A673 (cell line): ENCODE measurements around the gene ITPR2. TPM values are rescaled to one million over a fixed set of nuclear protein-coding genes. Genes with fewer than 3 reads are reported as not detected.

Source experiments
- BruUV-seq: library from RNA; stranded (reverse); fragments of 400-500 nt; replicated peaks from 2 replicates; lab custom pipeline; 2021; lab: Mats Ljungman, UMichigan
- CTCF ChIA-PET: fragments of 300-600 bp; sonication (Branson Sonifier 250); formaldehyde crosslinking; loops from one replicate; lab custom pipeline; 2022; ENCODE audit warnings: antibody characterized with exemption; lab: Charles Lee
- POLR2A ChIA-PET: fragments of 300-600 bp; sonication (Branson Sonifier 250); formaldehyde crosslinking; loops from one replicate; lab custom pipeline; 2022; ENCODE audit warnings: antibody characterized with exemption; ENCODE audit not compliant: low non-redundant PET; lab: Charles Lee
- DNase-seq: peaks from one replicate; pipeline ENCODE4 v3.0.0-alpha.2; 2015; ENCODE audit warnings: low spot score
- H3K27ac ChIP-seq: fragments of 200-600 bp; sonication (generic); 2 replicates; pipeline ENCODE4 v1.5.1; 2016; ENCODE audit warnings: mixed run types, low read depth, mild to moderate bottlenecking, mixed read lengths, antibody characterized with exemption, low read length; ENCODE audit not compliant: poor library complexity, severe bottlenecking
- H3K27me3 ChIP-seq: fragments of 200-600 bp; sonication (generic); replicated peaks from 2 replicates; pipeline ENCODE4 v1.6.1; 2017; ENCODE audit warnings: mixed run types, low read depth, mild to moderate bottlenecking, mixed read lengths, antibody characterized with exemption, low read length; ENCODE audit not compliant: insufficient read depth, poor library complexity
- H3K36me3 ChIP-seq: fragments of 200-600 bp; sonication (generic); 2 replicates; pipeline ENCODE4 v1.6.1; 2016; ENCODE audit warnings: mixed run types, mild to moderate bottlenecking, mixed read lengths, antibody characterized with exemption, low read length; ENCODE audit not compliant: insufficient read depth, poor library complexity, severe bottlenecking
- H3K4me1 ChIP-seq: fragments of 200-600 bp; sonication (generic); 2 replicates; pipeline ENCODE4 v1.6.1; 2017; ENCODE audit warnings: mixed run types, mild to moderate bottlenecking, mixed read lengths, antibody characterized with exemption, low read length; ENCODE audit not compliant: insufficient read depth, poor library complexity, severe bottlenecking
- H3K4me3 ChIP-seq: fragments of 200-600 bp; sonication (generic); 2 replicates; pipeline ENCODE4 v1.5.1; 2016; ENCODE audit warnings: low read depth, mixed run types, mild to moderate bottlenecking, mixed read lengths, low read length; ENCODE audit not compliant: poor library complexity, severe bottlenecking
- H3K9me3 ChIP-seq: fragments of 200-600 bp; sonication (generic); 2 replicates; pipeline ENCODE4 v1.6.1; 2016; ENCODE audit warnings: mixed run types, low read depth, mild to moderate bottlenecking, mixed read lengths, antibody characterized with exemption, low read length; ENCODE audit not compliant: poor library complexity, severe bottlenecking
- EZH2 ChIP-seq: fragments of 200-600 bp; sonication (generic); IDR thresholded peaks from 2 replicates; pipeline ENCODE4 v1.6.1; 2017; ENCODE audit warnings: borderline replicate concordance, low read depth, mild to moderate bottlenecking, mixed read lengths, antibody characterized with exemption, low read length; ENCODE audit not compliant: poor library complexity, severe bottlenecking
- intact Hi-C: fragments of 100-400 bp; cut with micrococcal nuclease; formaldehyde crosslinking; loops from one replicate; pipeline ENCODE4 v1.10.0; 2022; ENCODE audit not compliant: unreplicated experiment
- total RNA-seq: library from RNA; stranded (reverse); gene quantifications from 2 replicates; pipeline ENCODE4 v1.2.3, GENCODE V29; 2021
- TF ChIP-seq, protein P1 (sequence below): fragments of 300-800, 200-600 bp; sonication (generic); conservative IDR thresholded peaks from 2 replicates; pipeline ENCODE4 v1.5.1; 2017; ENCODE audit warnings: low read depth, mild to moderate bottlenecking, antibody characterized with exemption, low read length, moderate library complexity, mixed read lengths

The ITPR2 gene
- total RNA-seq, 1 experiment from 2014 or later = 22.6 TPM

DNA sequence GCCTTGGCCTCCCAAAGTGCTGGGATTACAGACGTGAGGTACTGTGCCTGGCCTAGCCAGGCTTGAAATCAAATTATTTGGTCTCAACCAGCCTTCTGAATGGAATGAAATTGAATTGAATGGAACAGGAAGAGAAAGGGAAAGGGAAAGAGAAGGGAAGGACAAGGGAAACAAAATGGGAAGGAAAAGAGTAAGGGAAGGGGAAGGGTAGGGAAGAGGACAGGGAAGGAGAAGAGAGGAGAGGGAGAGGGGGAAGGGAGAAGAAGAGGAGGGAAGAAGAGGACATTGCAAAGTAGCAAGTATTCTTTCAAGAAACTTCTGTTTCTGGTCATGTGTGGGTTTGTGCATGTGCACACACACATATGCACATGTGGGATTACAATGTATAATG is 97.8 kb downstream of the ITPR2 start:
- Histone ChIP-seq H3K4me1 (peaks cover 6% of the 10 kb centered on the region), H3K27ac (no peak overlapping the region), H3K4me3 (no peak overlapping the region), H3K27me3 (no peaks in the 10 kb centered on the region), H3K9me3 (peaks cover 7% of the 10 kb centered on the region), H3K36me3 (no peaks in the 10 kb centered on the region)
- intact Hi-C loops = no loop called here
- no peak for DNase-seq
- CTCF ChIA-PET = no interaction called here
- POLR2A ChIA-PET = no interaction called here
- no TSS peak for BruUV-seq
- TF ChIP-seq EZH2 = no peak
- TF ChIP-seq, protein P1, sequence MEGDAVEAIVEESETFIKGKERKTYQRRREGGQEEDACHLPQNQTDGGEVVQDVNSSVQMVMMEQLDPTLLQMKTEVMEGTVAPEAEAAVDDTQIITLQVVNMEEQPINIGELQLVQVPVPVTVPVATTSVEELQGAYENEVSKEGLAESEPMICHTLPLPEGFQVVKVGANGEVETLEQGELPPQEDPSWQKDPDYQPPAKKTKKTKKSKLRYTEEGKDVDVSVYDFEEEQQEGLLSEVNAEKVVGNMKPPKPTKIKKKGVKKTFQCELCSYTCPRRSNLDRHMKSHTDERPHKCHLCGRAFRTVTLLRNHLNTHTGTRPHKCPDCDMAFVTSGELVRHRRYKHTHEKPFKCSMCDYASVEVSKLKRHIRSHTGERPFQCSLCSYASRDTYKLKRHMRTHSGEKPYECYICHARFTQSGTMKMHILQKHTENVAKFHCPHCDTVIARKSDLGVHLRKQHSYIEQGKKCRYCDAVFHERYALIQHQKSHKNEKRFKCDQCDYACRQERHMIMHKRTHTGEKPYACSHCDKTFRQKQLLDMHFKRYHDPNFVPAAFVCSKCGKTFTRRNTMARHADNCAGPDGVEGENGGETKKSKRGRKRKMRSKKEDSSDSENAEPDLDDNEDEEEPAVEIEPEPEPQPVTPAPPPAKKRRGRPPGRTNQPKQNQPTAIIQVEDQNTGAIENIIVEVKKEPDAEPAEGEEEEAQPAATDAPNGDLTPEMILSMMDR = no peak

DNA sequence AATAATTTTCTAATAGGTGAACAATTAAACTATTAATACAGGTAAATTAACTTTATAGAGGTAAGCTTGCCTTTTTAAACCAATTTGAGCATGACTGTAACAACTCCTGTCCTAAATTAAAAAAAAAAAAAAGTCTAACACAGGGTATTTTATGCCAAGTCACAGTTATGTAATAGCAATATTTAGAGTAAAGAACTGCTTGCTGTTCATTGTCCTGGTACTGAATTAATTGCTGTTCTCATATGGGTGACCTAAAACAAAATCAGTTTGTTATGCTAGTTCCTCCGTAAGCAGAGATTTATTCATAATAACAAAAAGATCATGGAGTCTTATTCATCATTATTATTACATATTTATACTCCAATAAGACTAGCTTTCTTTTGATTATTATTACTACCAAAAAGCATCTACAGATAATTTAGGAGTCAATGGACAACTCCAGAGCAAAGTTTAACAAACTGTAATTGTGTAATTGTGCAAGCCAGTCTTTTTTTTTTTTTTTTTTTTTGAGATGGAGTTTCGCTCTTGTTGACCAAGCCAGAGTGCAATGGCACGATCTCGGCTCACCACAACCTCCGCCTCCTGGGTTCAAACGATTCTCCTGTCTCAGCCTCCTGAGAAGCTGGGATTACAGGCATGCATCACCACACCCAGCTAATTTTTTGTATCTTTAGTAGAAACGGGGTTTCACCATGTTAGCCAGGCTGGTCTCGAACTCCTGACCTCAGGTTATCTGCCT is 98.3 kb downstream of the ITPR2 start:
- no peaks in the 10 kb centered on the region for H3K27me3 ChIP-seq
- H3K4me1 ChIP-seq = peaks cover 6% of the 10 kb centered on the region
- no peak for DNase-seq
- no peaks in the 10 kb centered on the region for H3K36me3 ChIP-seq
- H3K4me3 ChIP-seq = no peak overlapping the region
- no TSS peak for BruUV-seq
- no peak for TF ChIP-seq EZH2
- TF ChIP-seq, protein P1 = no peak
- H3K9me3 ChIP-seq = peaks cover 7% of the 10 kb centered on the region
- CTCF ChIA-PET = no interaction called here
- POLR2A ChIA-PET = interaction anchor here (0.7 kb wide), 1 partner anchor 335 kb away, joined by 15 read pairs; no protein-coding TSS in a partner anchor
- no peak overlapping the region for H3K27ac ChIP-seq
- intact Hi-C loops = no loop called here

DNA sequence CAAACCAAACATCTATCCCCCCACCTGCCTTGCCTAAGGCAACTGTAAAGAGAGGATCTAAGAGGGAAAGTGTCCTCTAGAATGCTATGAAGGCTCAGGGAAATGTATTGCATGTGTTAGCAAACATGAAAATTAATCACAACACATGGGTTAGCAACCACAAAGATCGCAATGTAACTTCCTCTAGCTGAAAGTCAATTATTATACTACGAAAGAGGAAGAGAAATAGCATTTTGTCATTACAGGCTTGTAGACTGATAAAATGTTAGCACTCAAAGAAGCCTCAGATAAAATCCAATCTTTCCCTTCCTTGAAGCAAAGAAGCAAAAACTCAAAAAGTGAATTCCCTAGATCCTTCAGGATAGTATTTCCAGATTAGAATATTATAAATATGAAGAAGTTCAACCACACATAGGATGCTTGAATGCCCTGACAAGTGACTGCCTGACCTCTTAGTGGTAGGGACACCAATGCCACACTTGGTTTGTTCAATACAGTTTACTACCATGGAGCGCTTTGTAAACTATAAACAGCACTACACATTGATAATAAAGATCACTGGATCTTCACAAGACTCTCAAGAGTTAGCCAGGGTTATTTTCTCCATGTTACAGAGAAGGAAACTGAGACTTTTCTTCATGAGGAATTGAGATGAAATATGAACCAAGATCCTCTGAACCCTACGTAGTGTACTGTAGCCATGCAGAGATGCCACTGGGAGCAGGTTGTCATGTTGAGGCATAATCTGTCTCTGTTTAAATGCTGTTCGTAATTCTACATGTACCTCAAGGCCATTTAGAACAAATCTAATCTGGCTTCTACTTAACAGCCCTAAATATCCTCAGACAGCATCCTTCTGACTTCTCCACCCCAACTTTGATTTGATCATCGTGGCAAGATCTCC is 100.7 kb downstream of the ITPR2 start:
- intact Hi-C loops = no loop called here
- no TSS peak for BruUV-seq
- TF ChIP-seq EZH2 = no peak
- TF ChIP-seq, protein P1 = no peak
- no peaks in the 10 kb centered on the region for H3K9me3 ChIP-seq
- no peak for DNase-seq
- CTCF ChIA-PET = no interaction called here
- H3K4me3 ChIP-seq = no peak overlapping the region
- peaks cover 6% of the 10 kb centered on the region for H3K4me1 ChIP-seq
- H3K27ac ChIP-seq = no peak overlapping the region
- no peaks in the 10 kb centered on the region for H3K36me3 ChIP-seq
- POLR2A ChIA-PET = no interaction called here
- H3K27me3 ChIP-seq = no peaks in the 10 kb centered on the region
